ENCODE data around the gene CGN.

DNA sequence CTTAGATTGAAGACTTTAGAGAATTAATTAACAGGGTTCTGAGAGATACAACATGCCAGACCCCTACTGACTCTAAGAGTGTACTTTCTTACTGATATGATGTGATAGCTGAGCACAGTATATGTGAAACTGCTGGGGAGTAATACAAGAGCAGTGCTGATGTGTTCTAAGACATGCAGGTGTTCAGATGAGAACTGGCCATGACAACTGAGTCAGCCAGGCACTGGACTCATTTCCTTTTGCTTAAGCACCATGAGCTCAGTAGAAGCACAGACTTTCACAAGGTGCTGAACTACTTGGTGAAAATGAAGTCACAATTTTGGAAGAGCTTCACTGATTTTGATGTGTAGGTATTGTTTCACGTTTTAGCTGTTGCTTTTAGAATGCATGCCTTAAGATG, 36.0 kb upstream of the CGN start:
- peak; percentile 56; the same call in 1 of the 2 replicates for TF ChIP-seq POLR2AphosphoS5 (IDR thresholded peaks at IDR 0.05; ENCODE audit: low read depth, low read length)
- TF ChIP-seq POLR2A (IDR thresholded peaks at IDR 0.05; ENCODE audit: low read depth, low read length): peak; percentile 37; the same call in 1 of the 2 replicates

Data from GM12892 (cell line).